ENCODE results near the gene NCOR1.

GRCh38 chr17:16086957-16087356, 128.4 kb downstream of the NCOR1 start:
- no peak for TF ChIP-seq CTCF (conservative IDR thresholded peaks at IDR 0.05)
- TF ChIP-seq ZFX (IDR thresholded peaks at IDR 0.05), result no peak

Measured in C4-2B (cell line).